GM19397 (cell line): ENCODE results near the gene PDE8B.

Source experiments
- ATAC-seq: cut with Tn5 transposase; IDR thresholded peaks from one replicate; pipeline ENCODE4 v1.9.1; 2021; ENCODE audit warnings: mild to moderate bottlenecking, moderate library complexity; ENCODE audit not compliant: unreplicated experiment

Gene PDE8B

DNA sequence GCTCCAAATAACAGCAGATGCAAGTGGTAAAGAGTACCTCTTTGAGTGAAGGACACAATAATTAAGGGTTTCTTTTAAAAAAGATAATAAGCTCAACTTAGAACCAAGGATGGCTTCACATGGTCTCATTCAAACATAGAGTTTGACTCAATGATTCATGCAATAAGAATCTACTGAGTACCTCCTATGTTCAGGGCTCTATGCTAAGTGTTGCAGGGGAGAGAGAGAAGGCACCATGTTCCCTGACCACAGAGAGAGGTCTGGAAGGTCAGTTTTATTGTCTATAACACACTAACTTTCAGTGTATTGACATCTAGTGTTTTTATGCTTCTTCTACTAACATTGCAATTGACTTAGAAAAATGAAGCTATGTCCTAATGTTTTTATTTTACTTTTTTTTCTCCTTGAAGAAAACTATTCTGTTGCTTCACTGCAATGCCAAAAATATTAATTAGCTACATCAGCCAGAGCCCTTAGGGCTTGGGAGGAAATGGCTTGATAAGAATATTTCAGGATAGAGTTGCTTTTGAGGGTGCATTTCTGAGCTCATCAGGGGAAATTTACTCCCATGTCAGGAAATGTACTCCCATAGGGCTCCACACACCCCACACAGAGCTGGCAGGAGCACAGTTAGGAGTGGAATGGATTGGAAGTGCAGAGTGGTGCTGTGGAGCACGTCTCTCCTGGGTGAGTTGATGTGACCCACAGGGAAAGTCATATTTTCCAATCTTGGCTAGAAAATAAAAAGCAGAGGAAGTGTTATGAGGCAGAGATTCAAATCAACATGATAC, 106.6 kb downstream of the PDE8B start:
- no peak for ATAC-seq

DNA sequence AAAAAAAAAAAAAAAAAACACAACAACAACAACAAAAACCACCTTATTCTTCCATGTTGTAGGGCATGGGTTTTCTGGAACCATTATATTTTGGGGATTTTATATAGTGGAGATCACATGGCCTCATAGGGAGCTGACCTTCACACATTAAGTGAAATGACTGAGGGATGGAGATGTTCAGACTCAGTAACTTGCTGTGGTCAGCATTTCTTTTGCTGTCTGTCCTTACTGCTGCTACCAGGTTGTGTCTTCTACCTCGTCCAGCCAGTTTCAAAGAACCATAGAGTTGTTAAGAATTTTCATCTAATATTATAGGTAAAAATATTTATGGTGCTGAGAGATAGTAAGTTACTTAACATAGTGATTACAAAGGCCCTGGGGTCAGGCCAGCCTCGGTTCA, 107.6 kb downstream of the PDE8B start:
- no peak for ATAC-seq

DNA sequence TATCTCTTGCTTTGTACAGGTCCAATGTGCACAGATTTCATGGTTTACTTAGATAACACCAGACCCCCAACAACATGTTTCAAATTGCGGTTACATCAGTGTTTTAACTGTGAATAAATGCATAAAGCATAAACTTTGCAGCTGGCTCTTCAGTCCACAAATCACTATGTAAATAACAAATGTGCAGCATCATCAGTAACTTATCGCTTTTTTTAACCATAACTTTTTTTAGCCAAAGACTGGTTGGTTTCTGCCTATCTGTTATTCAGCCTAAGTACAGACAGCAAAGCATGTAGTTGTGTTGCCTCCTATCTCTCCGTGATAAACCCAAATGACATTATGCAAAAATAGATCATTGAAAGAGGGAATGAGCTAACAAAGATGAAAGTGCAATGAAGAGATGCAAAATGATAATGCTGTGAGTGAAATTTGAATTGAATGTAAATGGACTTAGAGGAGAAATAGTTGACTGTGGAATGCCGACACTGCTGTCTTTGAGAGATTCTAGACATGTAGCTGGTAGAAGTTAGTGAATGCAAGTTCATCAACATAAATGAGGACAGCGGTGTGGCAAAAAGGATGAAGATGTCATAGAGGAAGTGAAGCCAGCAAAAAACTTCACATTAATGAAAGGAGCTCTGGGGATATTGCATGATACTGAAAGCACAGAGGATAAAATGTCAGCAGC, 108.8 kb downstream of the PDE8B start:
- no peak for ATAC-seq

DNA sequence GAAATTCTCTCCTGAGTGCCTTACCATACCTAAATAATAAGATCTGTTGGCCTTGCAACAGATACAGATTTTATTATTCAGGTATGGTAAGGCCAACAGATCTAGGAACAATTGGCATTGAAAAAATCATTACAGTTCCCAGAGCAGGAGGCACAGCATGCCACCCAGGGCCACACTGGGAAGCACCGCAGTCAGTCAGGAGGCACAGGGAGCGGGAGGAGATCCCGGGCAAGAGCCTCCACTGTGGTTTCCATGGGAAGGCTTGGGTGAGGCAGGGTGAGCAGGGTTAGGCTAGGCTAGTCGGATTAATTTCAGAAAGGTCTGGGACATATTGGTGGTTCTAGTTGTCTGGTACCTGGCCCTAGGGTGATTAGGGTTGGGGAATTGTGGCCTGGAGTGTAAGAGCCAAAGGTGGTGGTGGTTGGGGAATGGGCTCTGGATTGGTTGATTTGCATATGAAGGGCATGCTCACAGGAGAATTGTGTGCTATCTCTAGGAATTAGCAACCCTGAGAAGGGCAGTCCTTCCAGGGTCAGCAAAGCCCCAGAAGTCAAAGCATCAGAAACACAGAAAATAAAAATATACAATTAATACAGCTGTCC, 111.4 kb downstream of the PDE8B start:
- no peak for ATAC-seq

DNA sequence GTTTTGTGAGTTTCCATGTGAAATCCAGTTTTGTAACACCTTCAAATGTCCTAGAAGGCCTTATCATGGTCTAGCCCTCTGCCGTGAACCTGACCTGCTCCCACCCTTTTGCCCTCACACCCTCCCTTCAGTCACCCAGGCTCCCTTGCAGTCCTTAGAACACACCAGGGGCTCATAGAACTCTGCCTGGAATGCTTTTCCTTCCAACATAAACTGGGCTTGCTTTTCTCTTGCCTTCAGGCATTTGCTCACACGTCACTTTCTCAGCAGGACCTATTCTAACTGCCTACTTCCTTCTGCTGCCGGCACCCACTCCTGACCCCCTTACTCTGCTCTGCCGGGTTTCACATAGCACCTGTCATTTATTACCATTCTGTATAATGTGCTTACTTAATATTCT, 111.9 kb downstream of the PDE8B start:
- ATAC-seq, result no peak

DNA sequence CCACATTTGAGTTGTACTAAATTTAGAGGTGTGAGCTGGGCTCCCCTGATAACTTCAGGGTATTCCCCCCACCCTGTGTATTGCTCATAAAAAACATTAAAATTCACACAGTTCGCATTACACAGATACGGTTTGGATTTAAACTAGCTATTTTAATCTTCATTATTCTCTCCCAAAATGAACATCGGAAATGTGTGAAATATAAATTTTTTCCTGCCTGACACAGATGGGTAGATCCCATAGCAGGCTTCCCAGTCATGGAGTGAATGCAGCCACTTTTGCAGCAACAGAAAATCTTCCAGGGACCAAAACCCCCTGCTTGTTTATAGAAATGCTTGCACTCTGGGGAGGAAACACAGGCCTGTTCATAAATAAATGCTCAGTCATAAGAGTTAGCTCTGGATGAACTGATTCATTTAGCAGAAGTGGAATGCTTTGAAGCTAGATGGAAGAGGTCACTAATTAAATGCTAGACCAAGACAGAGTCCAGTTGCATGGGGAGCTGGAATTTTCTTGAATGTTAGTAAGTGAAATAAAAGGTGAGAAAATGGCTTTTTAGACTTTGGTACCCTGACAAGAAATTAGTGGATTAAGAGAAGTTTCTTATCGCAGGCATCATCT, 115.6 kb downstream of the PDE8B start:
- ATAC-seq, result no peak

DNA sequence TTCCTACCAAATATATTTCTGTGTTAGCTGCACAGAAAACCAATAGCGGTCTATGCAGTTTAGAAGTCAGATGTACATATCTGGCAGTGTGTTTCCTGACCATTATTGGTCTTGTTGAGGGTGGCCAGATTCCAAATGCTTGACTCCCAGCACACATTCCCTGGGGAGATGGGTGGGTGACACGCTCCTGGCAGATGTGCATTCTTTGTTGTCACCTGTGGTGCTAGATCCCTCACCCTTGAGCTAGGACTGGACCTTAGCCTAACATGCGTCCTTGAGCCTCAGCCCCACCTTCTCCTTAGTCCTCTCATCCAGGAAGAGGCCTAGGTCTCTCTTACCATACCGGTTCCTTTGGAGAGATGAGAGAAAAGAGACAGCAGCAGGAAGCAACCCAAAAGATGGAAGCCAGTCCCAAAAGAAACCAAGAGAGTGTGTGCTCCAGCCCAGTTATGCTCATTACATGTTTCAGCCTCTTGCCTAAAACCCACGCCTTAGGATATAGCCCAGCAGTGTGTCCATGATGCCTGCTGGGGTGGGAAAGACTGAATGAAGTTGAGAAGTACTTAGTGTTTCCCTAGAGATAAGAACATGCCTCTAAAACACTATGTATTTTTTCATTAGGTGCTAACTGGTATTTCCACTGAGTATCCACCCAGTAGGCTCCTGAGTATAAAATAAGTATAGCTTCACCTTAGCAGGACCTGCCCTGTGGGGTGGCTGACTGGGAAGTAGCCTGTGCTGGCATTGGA, 116.7 kb downstream of the PDE8B start:
- no peak for ATAC-seq

DNA sequence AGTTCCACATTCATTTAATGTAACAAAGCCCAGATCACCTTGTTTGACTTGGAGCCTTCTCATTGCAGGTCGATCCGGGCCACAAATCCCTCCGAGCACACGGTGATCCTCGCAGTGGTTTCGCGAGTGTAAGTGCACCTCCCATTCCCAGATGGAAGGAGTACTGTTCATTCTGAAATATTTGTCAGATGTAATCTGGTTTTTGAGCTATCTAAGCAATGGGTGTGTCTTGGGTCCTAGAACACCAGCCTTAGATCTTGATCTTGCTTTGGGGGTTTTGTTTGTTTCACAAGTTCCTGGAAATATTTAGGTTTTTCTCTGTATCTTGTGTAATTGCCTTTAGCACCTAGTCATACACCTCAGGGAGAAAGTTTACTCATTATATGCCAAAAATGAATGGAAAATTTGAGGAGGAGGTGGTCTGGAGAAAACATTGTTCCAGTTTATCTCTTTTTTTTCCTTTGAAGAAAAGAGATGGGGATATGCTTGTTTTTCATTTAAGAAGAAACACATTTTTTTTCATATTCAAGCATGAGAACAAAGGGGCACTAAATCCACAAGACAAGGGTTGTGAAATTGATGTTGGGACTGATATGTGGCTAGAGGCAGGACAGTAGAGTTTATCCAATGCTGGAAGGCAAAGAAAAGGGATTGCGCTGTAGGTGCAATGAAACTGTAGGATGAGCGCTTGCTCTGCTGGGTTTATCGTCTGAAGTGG, 118.6 kb downstream of the PDE8B start:
- ATAC-seq, result no peak

DNA sequence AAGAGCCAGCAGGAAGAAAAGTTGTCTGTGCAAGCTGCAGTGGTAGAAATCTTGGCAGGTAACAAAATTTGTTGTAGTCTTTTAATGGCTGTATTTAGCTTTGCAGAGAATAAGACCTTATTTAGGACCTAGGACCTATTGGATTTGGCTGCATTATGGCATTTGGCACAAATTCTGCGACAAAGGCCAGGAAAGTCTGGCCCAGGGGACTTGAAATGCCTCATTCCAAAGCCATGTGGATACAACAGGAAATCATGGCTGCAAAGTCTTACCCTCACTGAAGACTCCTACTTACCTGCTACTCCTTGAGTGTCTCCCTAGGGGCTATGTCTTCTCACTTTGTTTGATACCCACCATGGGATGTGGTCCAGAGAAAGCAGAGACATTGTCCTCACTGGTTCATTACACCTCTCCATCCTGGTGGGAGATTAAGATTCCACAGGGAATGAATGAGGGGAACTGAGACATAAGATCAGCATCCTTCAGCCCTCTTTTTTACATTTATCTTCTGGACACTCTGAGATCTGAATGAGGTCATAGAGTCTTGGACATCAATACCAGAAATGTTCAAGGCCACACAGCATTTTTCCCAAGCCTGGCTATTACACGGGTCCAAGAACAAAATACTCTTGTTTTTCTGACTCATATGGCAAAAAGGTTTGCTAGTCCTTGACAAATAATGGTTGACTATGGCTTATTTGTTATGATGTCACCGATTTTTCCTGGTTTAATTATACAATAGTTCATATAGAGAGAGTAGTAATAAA, 119.4 kb downstream of the PDE8B start:
- ATAC-seq, result no peak

DNA sequence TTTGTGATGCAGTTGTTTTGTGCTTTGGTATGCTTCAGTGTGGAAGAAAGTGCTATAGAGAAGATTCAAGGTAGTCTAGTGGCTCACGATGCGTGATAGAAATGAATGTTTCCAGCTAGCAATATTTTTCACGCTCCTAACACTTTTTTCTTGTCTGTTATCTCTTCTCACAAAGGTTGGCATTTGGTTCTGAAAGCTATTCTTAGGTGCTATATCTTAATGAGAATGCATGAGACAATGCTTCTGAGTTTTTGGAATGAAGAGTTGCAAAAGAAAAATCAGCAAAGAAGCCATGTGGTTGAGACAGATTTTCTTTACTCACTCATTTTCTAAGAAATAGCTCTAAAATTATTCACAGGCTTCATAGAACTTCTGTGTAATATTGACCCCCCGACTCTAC, 122.6 kb downstream of the PDE8B start:
- ATAC-seq, result no peak

DNA sequence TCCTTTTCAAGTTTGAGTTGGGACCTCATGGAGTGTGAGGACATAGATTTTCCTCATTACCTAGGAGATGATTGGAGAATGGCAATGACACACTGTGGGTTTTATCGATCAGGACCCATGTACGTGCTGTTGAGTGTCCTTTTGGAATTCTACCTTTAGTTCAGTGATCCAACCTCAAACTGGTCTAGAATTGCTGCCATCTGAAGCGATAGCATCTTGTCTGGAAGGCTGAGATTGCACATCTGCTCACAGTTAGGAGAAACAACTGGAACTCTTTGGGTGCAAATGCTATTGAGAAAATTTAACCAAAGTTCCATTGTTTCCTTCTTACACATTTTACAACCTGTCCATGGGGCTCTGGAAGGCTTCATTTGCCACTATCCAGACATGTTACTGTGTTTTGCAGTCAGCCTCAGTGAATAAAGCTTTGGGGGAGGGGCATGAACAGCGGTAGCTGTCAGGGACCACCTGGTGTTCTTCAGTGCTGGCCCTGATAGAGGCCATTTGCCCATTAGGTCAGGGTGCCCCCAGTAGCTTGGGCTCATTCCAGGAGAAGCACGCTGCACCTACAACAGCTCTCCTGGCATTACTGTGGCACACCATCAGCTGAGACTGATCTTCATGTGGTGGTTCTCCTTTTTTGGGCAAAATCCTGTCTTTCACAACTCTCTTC, 123.1 kb downstream of the PDE8B start:
- no peak for ATAC-seq

DNA sequence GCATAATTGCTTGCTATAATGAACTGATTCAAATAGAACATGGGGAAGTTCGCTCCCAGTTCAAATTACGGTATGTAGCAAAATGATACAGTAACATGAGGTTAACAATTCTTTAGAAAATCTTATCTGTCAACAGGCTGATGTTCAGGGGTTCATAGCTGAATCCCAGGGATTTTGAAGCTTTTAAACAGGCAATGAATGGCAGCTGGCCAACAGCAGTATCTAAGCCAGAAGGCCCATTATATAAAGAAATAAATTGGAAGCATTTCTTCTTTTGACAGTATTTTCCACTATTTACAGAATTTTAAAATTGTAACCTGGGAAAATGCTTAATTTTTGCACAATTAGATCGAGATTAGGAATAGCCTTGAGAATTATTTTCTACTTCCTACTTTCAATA, 126.8 kb downstream of the PDE8B start:
- no peak for ATAC-seq

DNA sequence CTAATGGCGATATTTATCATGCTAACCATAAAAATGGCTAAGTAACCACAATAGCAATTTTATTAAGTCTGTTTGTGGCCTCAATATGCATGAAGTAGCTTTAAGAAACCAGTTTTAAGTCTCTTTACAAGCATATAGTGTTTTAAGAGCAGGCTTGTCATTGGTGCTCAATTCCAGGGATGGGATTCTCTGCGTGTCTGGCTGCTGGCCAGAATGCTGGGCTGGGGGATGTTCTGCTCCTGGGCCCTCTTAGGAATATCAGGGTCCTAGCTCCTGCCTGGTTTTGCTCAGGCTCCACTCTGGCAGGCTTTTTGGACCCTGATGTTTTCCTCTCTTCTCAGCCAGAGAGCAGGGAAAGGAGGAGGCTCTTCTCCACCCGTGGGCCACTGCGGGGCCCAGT, 127.2 kb downstream of the PDE8B start:
- no peak for ATAC-seq

DNA sequence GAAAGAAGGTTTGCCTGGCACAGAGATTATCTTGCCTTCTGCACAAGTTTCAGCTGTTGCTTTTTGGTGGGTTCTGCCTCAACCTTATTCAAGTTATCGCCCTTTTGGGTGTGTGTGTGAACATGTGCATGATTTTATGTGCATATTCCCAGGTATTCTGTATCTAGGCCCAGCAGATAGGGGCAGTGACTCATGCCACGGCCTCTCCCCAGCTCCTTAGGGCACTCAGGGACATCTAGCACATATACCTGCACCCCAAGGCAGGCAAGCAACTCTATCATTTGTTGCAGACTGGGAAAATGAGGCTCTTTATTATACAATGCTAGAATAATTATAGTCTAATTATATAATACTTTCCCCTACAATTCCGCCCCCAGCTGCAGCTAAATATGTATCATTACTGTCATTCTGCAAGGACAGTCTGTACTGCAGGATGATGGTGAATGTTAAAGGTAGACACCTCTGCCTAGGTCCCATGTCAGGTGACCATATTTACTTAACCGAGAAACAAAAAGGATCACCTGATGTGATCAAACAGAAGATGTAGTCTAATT, 128.9 kb downstream of the PDE8B start:
- ATAC-seq, result no peak

DNA sequence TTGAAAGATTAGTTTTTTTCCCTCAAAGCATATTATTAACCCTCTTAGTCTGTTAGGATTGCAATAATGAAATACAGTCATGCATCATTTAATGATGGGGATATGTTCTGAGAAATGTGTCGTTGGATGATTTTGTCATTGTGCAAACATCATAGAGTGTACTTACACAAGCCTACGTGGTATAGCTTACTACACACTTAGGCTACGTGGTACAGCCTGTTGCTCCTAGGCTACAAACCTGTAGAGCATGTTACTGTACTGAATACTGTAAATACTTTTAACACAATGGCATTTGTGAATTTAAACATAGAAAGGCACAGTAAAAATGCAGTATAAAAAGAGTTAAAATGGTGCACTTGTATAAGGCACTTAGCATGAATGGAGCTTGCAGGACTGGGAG, 132.7 kb downstream of the PDE8B start:
- ATAC-seq, result no peak

DNA sequence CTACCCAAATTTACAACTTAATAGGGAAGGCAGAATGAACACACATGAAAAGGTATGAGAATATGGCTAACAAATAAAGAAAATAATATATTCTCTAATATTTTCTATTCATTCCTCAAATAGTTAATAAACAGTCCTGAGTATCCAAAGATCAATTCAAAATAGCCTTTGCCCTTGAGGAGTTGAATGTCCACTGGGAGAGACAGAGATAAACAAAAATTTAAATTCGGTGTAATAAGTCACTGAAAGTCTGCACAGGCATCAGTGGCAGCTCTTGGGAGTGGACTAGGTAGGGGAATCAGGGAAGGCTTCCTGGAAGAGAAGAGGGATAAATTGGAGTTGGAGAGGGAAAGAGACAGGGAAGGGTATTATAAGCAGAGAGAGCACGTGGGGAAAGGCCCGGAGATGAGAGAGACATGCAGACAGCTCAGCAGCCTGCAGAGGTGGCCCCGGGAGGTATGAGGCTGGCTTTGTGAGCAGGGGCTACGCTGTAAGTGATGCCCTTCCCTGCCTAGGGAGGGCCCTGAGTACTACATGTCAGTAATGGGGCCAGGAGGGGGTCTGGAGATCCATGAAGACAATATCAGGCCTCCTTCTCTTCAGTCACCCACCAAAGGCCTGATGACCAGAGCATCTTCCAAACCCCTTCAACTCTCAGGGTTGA, 137.1 kb downstream of the PDE8B start:
- no peak for ATAC-seq

DNA sequence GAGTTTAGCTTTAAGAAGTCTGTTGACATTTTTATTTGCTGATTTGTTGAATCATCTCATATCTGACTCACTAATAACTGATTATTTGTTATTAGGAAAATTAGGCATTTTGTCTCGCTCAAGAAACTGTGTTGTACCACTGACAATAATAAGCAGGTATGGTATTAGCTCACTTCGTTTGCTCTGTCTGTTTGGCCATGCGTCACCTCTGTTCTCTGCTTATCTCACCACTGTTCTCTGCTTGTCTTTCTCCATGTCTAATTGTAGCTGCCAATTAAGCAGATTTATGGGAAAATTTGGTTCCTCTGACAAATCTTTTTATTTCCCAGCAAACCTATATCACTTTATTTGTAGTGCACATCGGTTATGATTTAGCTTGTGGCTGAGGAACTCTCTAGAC, 142.8 kb downstream of the PDE8B start:
- ATAC-seq, result no peak

DNA sequence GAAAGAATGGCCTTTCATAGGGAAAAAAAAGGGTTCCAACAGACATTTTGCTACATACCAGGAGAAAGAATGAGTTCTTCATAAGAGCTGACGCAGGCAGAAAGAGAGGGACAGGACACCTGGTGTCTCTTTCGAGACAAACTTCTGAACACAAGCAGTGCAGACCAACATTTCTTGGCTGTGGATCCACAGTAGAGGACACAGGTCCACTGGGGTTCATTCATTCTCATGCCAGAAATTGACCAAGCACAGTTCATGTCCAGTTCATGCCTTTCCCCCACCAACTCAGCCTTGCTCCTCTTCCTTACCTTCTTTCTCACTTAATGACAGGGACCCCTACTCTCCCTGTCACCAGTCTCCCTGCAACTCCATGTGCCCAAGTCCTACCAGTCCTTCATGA, 144.0 kb downstream of the PDE8B start:
- ATAC-seq, result no peak
